Measurements from ENCODE around the gene KIAA0408. TPM values are rescaled to one million over a fixed set of nuclear protein-coding genes. Genes with fewer than 3 reads are reported as not detected.

The KIAA0408 gene
- total RNA-seq, 2 donors from 2014 or later, result 1.5 to 6.3 TPM

DNA sequence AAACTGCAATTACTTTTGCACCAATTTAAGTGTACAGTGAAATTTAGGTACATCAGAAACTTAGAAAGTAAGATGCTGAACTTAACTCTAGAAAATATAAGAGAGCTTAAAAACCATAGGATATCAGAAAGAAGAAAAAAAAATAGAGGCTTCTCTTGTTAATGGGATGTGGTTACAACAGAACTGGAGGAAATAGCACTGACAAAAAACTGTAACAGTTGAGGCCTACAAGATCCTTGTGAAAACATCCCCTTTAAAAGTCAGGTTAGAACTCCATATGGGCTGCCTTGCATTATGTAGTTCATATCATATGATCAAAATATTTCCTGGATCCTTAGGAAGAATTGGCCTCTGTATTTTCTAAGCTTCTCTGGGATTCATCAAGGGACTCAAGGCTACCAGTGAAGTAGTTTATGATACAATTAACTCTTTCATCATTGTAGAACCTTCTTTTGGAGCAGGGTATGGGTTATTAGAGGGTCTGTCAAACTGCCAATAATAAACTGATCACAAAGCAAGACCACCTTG lies 35.1 kb upstream of the KIAA0408 start:
- Histone ChIP-seq H3K36me3 (no peaks in the 10 kb centered on the region), H3K4me1 (replicated peaks) (no peaks in the 10 kb centered on the region), H3K4me3 (no peak overlapping the region), H3K27me3 (replicated peaks; ENCODE audit: insufficient read depth) (no peaks in the 10 kb centered on the region), H3K27ac (no peak overlapping the region), H3K9me3 (no peaks in the 10 kb centered on the region)
- intact Hi-C loops (cut with DNase I), result no loop called here
- no peak for DNase-seq (ENCODE audit: low spot score)
- TF ChIP-seq POLR2A (IDR thresholded peaks at IDR 0.05), result no peak
- no peak for TF ChIP-seq POLR2AphosphoS5 (IDR thresholded peaks at IDR 0.05)
- TF ChIP-seq, protein P1, sequence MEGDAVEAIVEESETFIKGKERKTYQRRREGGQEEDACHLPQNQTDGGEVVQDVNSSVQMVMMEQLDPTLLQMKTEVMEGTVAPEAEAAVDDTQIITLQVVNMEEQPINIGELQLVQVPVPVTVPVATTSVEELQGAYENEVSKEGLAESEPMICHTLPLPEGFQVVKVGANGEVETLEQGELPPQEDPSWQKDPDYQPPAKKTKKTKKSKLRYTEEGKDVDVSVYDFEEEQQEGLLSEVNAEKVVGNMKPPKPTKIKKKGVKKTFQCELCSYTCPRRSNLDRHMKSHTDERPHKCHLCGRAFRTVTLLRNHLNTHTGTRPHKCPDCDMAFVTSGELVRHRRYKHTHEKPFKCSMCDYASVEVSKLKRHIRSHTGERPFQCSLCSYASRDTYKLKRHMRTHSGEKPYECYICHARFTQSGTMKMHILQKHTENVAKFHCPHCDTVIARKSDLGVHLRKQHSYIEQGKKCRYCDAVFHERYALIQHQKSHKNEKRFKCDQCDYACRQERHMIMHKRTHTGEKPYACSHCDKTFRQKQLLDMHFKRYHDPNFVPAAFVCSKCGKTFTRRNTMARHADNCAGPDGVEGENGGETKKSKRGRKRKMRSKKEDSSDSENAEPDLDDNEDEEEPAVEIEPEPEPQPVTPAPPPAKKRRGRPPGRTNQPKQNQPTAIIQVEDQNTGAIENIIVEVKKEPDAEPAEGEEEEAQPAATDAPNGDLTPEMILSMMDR (IDR thresholded peaks at IDR 0.05), result no peak

DNA sequence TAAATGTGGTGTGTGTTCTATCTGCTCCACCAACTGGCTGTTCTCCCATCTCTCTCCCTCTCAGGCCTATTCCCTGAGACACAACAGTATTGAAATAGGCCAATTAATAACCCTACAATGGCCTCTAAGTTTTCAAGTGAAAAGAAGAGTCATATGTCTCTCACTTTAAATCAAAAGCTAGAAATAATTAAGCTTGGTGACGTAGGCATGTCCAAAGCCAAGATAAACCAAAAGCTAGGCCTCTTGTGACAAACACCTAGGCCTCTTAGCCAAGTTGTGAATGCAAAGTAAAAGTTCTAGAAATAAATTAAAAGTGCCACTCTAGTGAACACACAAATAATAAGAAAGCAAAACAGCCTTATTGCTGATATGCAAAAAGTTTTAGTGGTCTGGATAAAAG lies 30.1 kb upstream of the KIAA0408 start:
- intact Hi-C loops (cut with DNase I), result no loop called here
- 100% methylated on average over 1 of the region's 1 CpG for WGBS

GRCh38 chr6:127486934-127487333 lies 27.7 kb upstream of the KIAA0408 start:
- Histone ChIP-seq H3K4me3 (no peak overlapping the region), H3K4me1 (replicated peaks) (no peaks in the 10 kb centered on the region), H3K27me3 (replicated peaks; ENCODE audit: insufficient read depth) (no peaks in the 10 kb centered on the region), H3K36me3 (no peaks in the 10 kb centered on the region), H3K9me3 (no peaks in the 10 kb centered on the region), H3K27ac (no peak overlapping the region)
- 94% methylated on average over 3 of the region's 3 CpGs for WGBS
- TF ChIP-seq, protein P1 (IDR thresholded peaks at IDR 0.05), result no peak
- TF ChIP-seq POLR2A (IDR thresholded peaks at IDR 0.05), result no peak
- TF ChIP-seq POLR2AphosphoS5 (IDR thresholded peaks at IDR 0.05), result no peak
- intact Hi-C loops (cut with DNase I), result no loop called here
- DNase-seq (ENCODE audit: low spot score), result no peak

More for the DNA sequence above, 30.1 kb upstream of the KIAA0408 start:
- no peak for DNase-seq (ENCODE audit: low spot score)
- no peak for TF ChIP-seq POLR2A (IDR thresholded peaks at IDR 0.05)
- Histone ChIP-seq H3K9me3 (no peaks in the 10 kb centered on the region), H3K4me1 (replicated peaks) (no peaks in the 10 kb centered on the region), H3K27me3 (replicated peaks; ENCODE audit: insufficient read depth) (no peaks in the 10 kb centered on the region), H3K4me3 (no peak overlapping the region), H3K27ac (no peak overlapping the region), H3K36me3 (no peaks in the 10 kb centered on the region)

DNA sequence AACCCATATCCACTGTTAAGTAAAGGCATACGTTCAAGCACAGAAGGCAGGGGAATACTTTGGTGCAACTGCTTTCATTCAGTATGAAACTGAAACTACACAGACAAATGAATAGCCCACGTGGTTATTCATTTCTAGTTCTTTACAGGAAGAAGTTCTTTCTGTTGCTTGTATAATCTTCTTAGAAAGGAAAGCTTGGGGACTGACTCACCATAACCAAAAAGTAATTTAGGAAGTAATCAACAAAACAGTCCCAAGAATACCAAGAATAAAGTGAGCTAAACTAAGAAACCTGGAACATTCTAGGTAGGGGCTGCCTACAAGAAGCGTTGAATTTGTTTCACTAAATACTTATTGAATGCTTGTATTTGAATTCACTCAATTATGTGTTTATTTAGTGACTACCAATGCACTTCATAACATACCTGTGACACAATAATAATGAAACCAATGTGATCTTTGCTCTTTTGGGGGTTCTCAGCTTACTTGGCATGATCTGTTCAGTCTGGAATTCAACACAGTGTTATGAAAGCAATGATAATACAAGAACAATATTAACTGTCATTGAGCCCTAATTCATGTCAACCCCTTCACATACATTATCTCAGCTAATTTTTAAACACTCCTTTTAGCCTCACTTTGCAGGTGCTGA lies 25.1 kb upstream of the KIAA0408 start:
- no peaks in the 10 kb centered on the region for H3K4me1 ChIP-seq (replicated peaks)
- intact Hi-C loops (cut with DNase I), result no loop called here
- WGBS, result 37% methylated on average over 3 of the region's 3 CpGs
- TF ChIP-seq, protein P1 (IDR thresholded peaks at IDR 0.05), result no peak
- TF ChIP-seq POLR2AphosphoS5 (IDR thresholded peaks at IDR 0.05) (no peak), POLR2A (IDR thresholded peaks at IDR 0.05) (no peak)
- H3K27me3 ChIP-seq (replicated peaks; ENCODE audit: insufficient read depth), result no peaks in the 10 kb centered on the region
- no peaks in the 10 kb centered on the region for H3K36me3 ChIP-seq
- H3K4me3 ChIP-seq, result no peak overlapping the region
- H3K9me3 ChIP-seq, result no peaks in the 10 kb centered on the region
- H3K27ac ChIP-seq, result no peak overlapping the region
- DNase-seq (ENCODE audit: low spot score), result no peak

DNA sequence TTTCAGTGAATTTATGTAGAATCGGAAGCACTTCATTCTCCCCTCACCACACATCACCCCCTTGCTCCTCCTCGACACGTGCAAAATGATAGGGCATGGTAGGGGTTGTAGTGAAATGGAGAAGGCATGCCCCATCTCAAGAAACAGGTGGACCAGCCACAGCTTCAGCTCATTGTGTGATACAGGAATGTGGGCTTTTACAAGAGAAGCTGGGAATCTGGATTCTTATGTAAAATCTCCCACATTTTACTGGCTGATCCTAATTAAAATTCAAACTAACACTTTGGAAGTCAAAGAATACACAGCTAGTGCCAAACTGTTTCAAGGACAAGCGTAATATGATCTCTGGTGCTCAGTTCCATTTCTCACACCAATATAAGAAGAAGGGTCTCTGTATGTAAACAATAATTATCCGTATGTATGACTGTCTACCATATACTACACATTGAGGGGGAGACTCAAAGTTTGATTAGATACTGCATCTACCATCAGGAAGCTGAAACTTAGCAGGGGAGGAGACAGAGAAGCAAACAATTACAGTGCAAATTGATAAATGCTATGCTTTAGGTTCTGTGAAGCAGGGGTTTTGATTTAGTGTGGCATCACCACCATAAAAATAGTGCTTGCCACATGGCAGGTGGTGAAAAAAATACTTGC lies 24.3 kb upstream of the KIAA0408 start:
- Histone ChIP-seq H3K4me3 (no peak overlapping the region), H3K36me3 (no peaks in the 10 kb centered on the region), H3K27ac (no peak overlapping the region), H3K4me1 (replicated peaks) (no peaks in the 10 kb centered on the region), H3K27me3 (replicated peaks; ENCODE audit: insufficient read depth) (no peaks in the 10 kb centered on the region), H3K9me3 (no peaks in the 10 kb centered on the region)
- DNase-seq (ENCODE audit: low spot score), result no peak
- intact Hi-C loops (cut with DNase I), result no loop called here
- TF ChIP-seq POLR2AphosphoS5 (IDR thresholded peaks at IDR 0.05), result no peak
- TF ChIP-seq, protein P1 (IDR thresholded peaks at IDR 0.05), result no peak
- TF ChIP-seq POLR2A (IDR thresholded peaks at IDR 0.05), result no peak
- WGBS, result 56% methylated on average over 5 of the region's 5 CpGs

All from prostate gland (tissue), 2 donors.